GM23338 (cell line): ENCODE data around the gene SIAE. TPM values are rescaled to one million over a fixed set of nuclear protein-coding genes. Genes with fewer than 3 reads are reported as not detected.

ENCODE experiments used
- polyA plus RNA-seq: library from polyadenylated mRNA; unstranded; fragments of >200 nt; fragmentation: Nextera tagmentation; extraction: Ambion mirVana; gene quantifications from 2 replicates; pipeline ENCODE4 v1.2.1, GENCODE V29; 2016
- small RNA-seq: library from RNA; depleted of rRNA; stranded (forward); fragments of <200 nt; gene quantifications from one replicate; pipeline ENCODE3, GENCODE V24; 2014; ENCODE audit warnings: low replicate concordance
- total RNA-seq: library from RNA; depleted of rRNA; stranded (reverse); fragments of >200 nt; shearing (Covaris generic); gene quantifications from 2 replicates; pipeline ENCODE4 v1.2.3, GENCODE V29; 2014; rRNA removed

The SIAE gene
- total and polyA plus RNA-seq, 2 experiments from 2014 or later = 1.1 to 1.7 TPM

Small RNAs within 50 kb of the gene (small RNA-seq; reads per million reads assigned to genes)
- gene RNA5SP352 = not detected

Other genes starting within 250 kb of the SIAE start
- gene OR8B4, start 248.9 kb downstream of the SIAE start, total RNA-seq = not detected in 2 replicates
- not detected in 2 replicates for gene OR8B4, start 248.9 kb downstream of the SIAE start, polyA plus RNA-seq
- gene OR8B8, start 228.0 kb downstream of the SIAE start, total RNA-seq = not detected in 2 replicates
- gene OR8B8, start 228.0 kb downstream of the SIAE start, polyA plus RNA-seq = not detected in 2 replicates
- gene OR8B12, start 130.1 kb downstream of the SIAE start, total RNA-seq = not detected in 2 replicates
- gene OR8B12, start 130.1 kb downstream of the SIAE start, polyA plus RNA-seq = not detected in 2 replicates
- not detected in 2 replicates for gene OR8A1, start 103.7 kb downstream of the SIAE start, total RNA-seq
- gene OR8A1, start 103.7 kb downstream of the SIAE start, polyA plus RNA-seq = not detected in 2 replicates
- gene PANX3, start 62.3 kb downstream of the SIAE start, total RNA-seq = not detected in 2 replicates
- not detected in 2 replicates for gene PANX3, start 62.3 kb downstream of the SIAE start, polyA plus RNA-seq
- gene TBRG1, start 50.9 kb downstream of the SIAE start, total RNA-seq = 20.7 and 24.8 TPM in 2 replicates
- gene TBRG1, start 50.9 kb downstream of the SIAE start, polyA plus RNA-seq = 56.5 and 56.6 TPM in 2 replicates
- gene SPA17, start 165 bp upstream of the SIAE start, total RNA-seq = 3.2 and 7.4 TPM in 2 replicates
- 14.9 and 18.6 TPM in 2 replicates for gene SPA17, start 165 bp upstream of the SIAE start, polyA plus RNA-seq
- gene NRGN, start 66.2 kb upstream of the SIAE start, total RNA-seq = 0.24 TPM in 1 of 2 replicates, not detected in the other
- 0.61 TPM in 2 replicates for gene NRGN, start 66.2 kb upstream of the SIAE start, polyA plus RNA-seq
- not detected in 2 replicates for gene VSIG2, start 78.5 kb upstream of the SIAE start, total RNA-seq
- gene VSIG2, start 78.5 kb upstream of the SIAE start, polyA plus RNA-seq = 0.19 TPM in 1 of 2 replicates, not detected in the other
- not detected in 2 replicates for gene ESAM, start 88.6 kb upstream of the SIAE start, total RNA-seq
- gene ESAM, start 88.6 kb upstream of the SIAE start, polyA plus RNA-seq = 0.32 and 0.50 TPM in 2 replicates
- gene MSANTD2, start 126.7 kb upstream of the SIAE start, total RNA-seq = 34.4 and 39.5 TPM in 2 replicates
- gene MSANTD2, start 126.7 kb upstream of the SIAE start, polyA plus RNA-seq = 15.3 and 18.7 TPM in 2 replicates
- gene ROBO3, start 191.7 kb upstream of the SIAE start, total RNA-seq = 8.0 and 17.0 TPM in 2 replicates
- 21.0 and 21.4 TPM in 2 replicates for gene ROBO3, start 191.7 kb upstream of the SIAE start, polyA plus RNA-seq
- not detected in 2 replicates for gene ROBO4, start 224.1 kb upstream of the SIAE start, total RNA-seq
- gene ROBO4, start 224.1 kb upstream of the SIAE start, polyA plus RNA-seq = 0.28 TPM in 1 of 2 replicates, not detected in the other
- not detected in 2 replicates for gene HEPN1, start 245.5 kb upstream of the SIAE start, total RNA-seq
- gene HEPN1, start 245.5 kb upstream of the SIAE start, polyA plus RNA-seq = not detected in 2 replicates